Measurements from ENCODE around the gene KRTAP5-9.

DNA sequence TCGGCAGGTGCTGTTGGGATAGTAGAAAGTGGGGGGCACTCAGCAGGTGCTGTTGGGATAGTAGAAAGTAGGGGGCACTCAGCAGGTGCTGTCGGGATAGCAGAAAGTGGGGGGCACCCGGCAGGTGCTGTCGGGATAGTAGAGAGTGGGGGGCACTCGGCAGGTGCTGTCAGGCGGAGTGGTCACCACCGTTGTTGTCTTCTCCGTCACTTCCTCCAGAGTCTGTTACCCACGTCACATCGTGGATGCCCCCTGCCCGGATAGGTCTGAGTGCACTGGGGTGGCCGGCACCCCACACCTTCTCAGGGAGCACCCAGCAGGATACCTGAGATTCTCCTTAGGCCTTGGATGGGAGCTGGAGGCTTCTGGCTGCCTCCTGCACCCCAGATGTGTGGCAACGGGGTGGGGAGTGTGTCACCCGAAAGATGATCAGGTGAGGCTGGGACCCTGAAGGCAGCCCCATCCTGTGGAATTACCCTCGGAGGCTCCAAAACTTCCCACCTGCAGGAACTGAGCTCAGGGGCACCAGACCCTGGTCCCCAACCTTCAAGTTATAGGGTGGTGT is 45.3 kb upstream of the KRTAP5-9 start:
- TF ChIP-seq BRCA1 (IDR thresholded peaks at IDR 0.05; ENCODE audit: low read depth, low read length), result no peak
- TF ChIP-seq, protein P1, sequence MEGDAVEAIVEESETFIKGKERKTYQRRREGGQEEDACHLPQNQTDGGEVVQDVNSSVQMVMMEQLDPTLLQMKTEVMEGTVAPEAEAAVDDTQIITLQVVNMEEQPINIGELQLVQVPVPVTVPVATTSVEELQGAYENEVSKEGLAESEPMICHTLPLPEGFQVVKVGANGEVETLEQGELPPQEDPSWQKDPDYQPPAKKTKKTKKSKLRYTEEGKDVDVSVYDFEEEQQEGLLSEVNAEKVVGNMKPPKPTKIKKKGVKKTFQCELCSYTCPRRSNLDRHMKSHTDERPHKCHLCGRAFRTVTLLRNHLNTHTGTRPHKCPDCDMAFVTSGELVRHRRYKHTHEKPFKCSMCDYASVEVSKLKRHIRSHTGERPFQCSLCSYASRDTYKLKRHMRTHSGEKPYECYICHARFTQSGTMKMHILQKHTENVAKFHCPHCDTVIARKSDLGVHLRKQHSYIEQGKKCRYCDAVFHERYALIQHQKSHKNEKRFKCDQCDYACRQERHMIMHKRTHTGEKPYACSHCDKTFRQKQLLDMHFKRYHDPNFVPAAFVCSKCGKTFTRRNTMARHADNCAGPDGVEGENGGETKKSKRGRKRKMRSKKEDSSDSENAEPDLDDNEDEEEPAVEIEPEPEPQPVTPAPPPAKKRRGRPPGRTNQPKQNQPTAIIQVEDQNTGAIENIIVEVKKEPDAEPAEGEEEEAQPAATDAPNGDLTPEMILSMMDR (IDR thresholded peaks at IDR 0.05; ENCODE audit: control extremely low read depth in 1 of 3, insufficient read depth in 1 of 3, low read depth in 1 of 3, low read length in 3 of 3), result no peak
- TF ChIP-seq SRF (IDR thresholded peaks at IDR 0.05; ENCODE audit: low read depth, low read length), result no peak

Data from H1 (cell line).